Measurements from ENCODE around the gene TOMM7. TPM values are rescaled to one million over a fixed set of nuclear protein-coding genes. Genes with fewer than 3 reads are reported as not detected.
"Not testable (repeated sequence)": the region's sequence is repeated elsewhere in the genome, so short reads cannot be mapped to it uniquely, and the experiment has no call there.

Gene TOMM7
- total RNA-seq, 3 donors from 2014 or later (not counting 1 experiment from before 2014, with no cell fraction given): 194 to 286 (median 269) TPM

DNA sequence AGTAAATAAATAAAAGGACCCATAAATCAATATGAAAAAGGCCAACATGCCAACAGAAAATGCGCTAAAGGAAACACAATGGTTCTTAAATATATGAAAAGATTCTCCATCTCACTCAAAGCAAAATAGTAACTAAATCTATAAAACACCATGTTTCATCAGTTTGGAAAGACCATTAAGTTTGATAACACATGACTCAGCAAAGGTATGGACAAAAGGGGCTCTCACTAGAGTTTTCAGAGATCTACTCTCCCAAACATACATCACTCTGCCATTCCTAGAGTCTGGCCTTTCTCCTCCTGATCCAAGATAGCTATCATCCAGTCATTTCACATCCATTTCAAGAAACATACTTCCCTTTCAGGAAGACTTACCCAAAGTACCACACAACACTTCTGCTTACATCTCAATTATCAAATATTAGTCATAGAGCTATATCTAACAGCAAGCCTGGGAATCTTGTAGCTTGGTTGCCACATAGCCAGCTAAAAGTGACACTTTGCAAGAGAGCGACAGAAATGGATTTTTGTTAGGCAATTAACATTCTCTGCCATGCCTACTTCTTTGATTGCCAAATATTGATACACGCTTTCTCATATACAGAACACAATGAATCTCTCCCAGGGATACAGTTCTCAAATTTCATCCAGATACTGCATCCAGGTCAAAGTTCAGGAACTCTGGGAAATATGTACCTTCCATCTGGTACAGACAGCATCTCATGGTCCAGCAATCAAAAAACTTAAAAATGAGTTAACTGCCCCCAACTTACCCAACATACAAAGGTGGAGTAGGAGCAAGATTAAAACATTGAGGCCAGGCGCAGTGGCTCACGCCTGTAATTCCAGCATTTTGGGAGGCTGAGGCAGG lies 28.8 kb downstream of the TOMM7 start:
- TF ChIP-seq, protein P1, sequence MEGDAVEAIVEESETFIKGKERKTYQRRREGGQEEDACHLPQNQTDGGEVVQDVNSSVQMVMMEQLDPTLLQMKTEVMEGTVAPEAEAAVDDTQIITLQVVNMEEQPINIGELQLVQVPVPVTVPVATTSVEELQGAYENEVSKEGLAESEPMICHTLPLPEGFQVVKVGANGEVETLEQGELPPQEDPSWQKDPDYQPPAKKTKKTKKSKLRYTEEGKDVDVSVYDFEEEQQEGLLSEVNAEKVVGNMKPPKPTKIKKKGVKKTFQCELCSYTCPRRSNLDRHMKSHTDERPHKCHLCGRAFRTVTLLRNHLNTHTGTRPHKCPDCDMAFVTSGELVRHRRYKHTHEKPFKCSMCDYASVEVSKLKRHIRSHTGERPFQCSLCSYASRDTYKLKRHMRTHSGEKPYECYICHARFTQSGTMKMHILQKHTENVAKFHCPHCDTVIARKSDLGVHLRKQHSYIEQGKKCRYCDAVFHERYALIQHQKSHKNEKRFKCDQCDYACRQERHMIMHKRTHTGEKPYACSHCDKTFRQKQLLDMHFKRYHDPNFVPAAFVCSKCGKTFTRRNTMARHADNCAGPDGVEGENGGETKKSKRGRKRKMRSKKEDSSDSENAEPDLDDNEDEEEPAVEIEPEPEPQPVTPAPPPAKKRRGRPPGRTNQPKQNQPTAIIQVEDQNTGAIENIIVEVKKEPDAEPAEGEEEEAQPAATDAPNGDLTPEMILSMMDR (IDR thresholded peaks at IDR 0.05): no peak
- Histone ChIP-seq H3K4me1 (ENCODE audit: control insufficient read depth, insufficient read depth, low read length) (no peaks in the 10 kb centered on the region), H3K9me3 (ENCODE audit: control insufficient read depth, insufficient read depth, low read length) (no peaks in the 10 kb centered on the region), H3K27ac (ENCODE audit: low read length) (no peak overlapping the region), H3K4me3 (ENCODE audit: low read length) (no peak overlapping the region), H3K36me3 (ENCODE audit: control insufficient read depth, insufficient read depth, low read length) (no peaks in the 10 kb centered on the region), H3K27me3 (ENCODE audit: control insufficient read depth, insufficient read depth, low read length) (no peaks in the 10 kb centered on the region)
- Mint-ChIP-seq H3K4me3 (no peak overlapping the region), H3K4me1 (no peaks in the 10 kb centered on the region), H3K27me3 (ENCODE audit: low read depth in 2 of 2) (no peaks in the 10 kb centered on the region), H3K27ac (no peak overlapping the region), H3K36me3 (no peaks in the 10 kb centered on the region), H3K9me3 (no peaks in the 10 kb centered on the region)
- DNase-seq: no peak
- intact Hi-C loops (cut with micrococcal nuclease): no loop called here
- ATAC-seq: no peak
- WGBS (ENCODE audit: insufficient coverage): 92% methylated on average over 4 of the region's 5 CpGs

DNA sequence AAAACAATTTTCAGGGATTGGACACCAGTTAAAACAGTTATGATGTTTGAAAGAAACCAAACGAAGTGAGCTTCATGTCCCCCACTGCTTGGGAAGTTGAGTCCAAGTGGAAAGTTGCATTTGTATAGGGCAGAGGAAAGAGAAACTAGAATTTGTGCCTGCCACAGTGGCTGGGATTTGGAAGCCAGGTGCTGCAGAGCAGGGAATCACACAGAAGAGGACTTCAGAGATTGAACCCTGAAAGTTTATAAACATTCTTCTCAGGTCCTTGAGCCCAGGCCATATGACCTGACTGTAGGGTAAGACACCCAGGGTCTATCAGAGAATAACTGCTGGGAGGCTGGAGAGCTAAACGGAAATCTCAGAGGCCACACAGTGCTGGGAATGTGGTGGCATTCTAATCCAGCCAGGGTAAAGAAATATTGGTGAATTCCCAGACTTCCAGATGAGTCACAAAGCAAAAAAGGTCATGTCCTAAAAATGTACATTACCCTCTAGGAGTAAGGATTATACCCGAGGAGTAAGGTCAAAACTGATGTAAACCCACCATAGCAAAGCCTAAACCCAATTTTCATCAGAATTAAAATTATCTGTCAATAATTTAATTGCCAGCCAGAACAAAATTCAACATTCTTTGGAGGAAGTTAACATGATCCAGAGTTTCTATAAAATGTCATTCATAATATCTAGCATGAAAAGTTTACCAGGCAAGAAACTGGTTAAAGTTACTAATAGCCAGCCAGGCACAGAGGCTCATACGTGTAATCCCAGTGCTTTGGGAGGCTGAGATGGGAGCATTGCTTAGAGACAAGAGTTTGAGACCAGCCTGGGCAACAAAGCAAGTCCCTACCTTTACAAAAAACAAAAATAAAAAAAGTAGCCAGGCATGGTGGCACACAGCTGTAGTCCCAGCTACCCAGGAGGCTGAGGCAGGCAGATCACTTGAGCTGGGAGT lies 31.2 kb downstream of the TOMM7 start:
- no peaks in the 10 kb centered on the region for H3K36me3 ChIP-seq (ENCODE audit: control insufficient read depth, insufficient read depth, low read length)
- WGBS (ENCODE audit: insufficient coverage): 77% methylated on average over 3 of the region's 4 CpGs
- H3K4me3 ChIP-seq (ENCODE audit: low read length): no peak overlapping the region
- H3K4me1 ChIP-seq (ENCODE audit: control insufficient read depth, insufficient read depth, low read length): no peaks in the 10 kb centered on the region
- H3K36me3 Mint-ChIP-seq: no peaks in the 10 kb centered on the region
- no peak overlapping the region for H3K27ac Mint-ChIP-seq
- intact Hi-C loops (cut with micrococcal nuclease): no loop called here
- H3K9me3 Mint-ChIP-seq: no peaks in the 10 kb centered on the region
- no peaks in the 10 kb centered on the region for H3K27me3 ChIP-seq (ENCODE audit: control insufficient read depth, insufficient read depth, low read length)
- peaks cover 3 to 8% of the 10 kb centered on the region in 2 donors for H3K27me3 Mint-ChIP-seq (ENCODE audit: low read depth in 2 of 2)
- TF ChIP-seq, protein P1 (IDR thresholded peaks at IDR 0.05): no peak
- H3K27ac ChIP-seq (ENCODE audit: low read length): no peak overlapping the region
- ATAC-seq (no peak), DNase-seq (no peak)
- H3K4me3 Mint-ChIP-seq: no peak overlapping the region
- H3K9me3 ChIP-seq (ENCODE audit: control insufficient read depth, insufficient read depth, low read length): no peaks in the 10 kb centered on the region
- no peaks in the 10 kb centered on the region for H3K4me1 Mint-ChIP-seq

DNA sequence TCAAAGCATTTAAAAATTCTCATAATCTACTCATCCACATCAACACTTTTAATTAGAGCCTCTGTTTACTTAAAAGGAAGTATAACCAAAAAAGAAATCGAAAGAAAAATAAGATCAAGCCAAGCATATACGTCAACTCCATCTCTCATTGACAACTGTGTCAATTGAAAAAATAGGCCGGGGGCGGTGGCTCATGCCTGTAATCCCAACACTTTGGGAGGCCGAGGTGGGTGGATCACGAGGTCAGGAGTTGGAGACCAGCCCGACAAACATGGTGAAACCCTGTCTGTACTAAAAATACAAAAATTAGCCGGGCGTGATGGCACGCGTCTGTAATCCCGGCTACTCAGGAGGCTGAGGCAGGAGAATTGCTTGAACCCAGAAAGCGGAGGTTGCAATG lies 32.0 kb downstream of the TOMM7 start:
- H3K36me3 ChIP-seq (ENCODE audit: control insufficient read depth, insufficient read depth, low read length); H3K4me3 Mint-ChIP-seq; H3K27me3 Mint-ChIP-seq (ENCODE audit: low read depth in 2 of 2); H3K4me3 ChIP-seq (ENCODE audit: low read length); H3K4me1 Mint-ChIP-seq; H3K4me1 ChIP-seq (ENCODE audit: control insufficient read depth, insufficient read depth, low read length); ATAC-seq; H3K27ac ChIP-seq (ENCODE audit: low read length); H3K36me3 Mint-ChIP-seq; H3K9me3 ChIP-seq (ENCODE audit: control insufficient read depth, insufficient read depth, low read length); H3K9me3 Mint-ChIP-seq; H3K27ac Mint-ChIP-seq; DNase-seq; intact Hi-C loops (cut with micrococcal nuclease); H3K27me3 ChIP-seq (ENCODE audit: control insufficient read depth, insufficient read depth, low read length): not testable (repeated sequence)
- 88% methylated on average over 12 of the region's 13 CpGs for WGBS (ENCODE audit: insufficient coverage)

DNA sequence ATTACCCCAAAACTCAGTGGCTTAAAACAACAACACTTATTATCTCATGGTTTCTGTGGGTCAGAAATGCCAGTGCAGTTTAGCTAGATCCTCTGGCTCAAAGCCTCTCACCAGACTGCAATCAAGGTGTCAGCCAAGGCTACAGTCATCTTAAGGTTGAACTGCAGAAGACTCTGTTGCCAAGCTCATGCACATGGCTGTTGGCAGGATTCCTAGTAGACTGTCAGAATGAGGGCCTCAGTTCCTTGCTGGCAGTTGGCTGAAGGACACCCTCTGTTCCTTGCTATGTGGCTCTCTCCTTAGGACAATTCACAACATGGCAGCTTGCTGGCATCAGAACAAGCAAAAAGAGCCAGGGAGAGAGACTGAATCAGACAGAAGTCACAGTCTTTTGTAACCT lies 34.7 kb downstream of the TOMM7 start:
- Mint-ChIP-seq H3K36me3 (no peaks in the 10 kb centered on the region), H3K4me3 (no peak overlapping the region), H3K27ac (no peak overlapping the region), H3K27me3 (ENCODE audit: low read depth in 2 of 2) (peaks cover 3 to 8% of the 10 kb centered on the region in 2 donors), H3K9me3 (no peaks in the 10 kb centered on the region), H3K4me1 (no peaks in the 10 kb centered on the region)
- Histone ChIP-seq H3K4me1 (ENCODE audit: control insufficient read depth, insufficient read depth, low read length) (no peaks in the 10 kb centered on the region), H3K4me3 (ENCODE audit: low read length) (no peak overlapping the region), H3K27me3 (ENCODE audit: control insufficient read depth, insufficient read depth, low read length) (no peaks in the 10 kb centered on the region), H3K27ac (ENCODE audit: low read length) (no peak overlapping the region), H3K36me3 (ENCODE audit: control insufficient read depth, insufficient read depth, low read length) (no peaks in the 10 kb centered on the region), H3K9me3 (ENCODE audit: control insufficient read depth, insufficient read depth, low read length) (no peaks in the 10 kb centered on the region)
- ATAC-seq: no peak
- intact Hi-C loops (cut with micrococcal nuclease): no loop called here
- no peak for DNase-seq
- TF ChIP-seq, protein P1 (IDR thresholded peaks at IDR 0.05): no peak

Measured in natural killer cell (primary cell).